GM10266 (cell line): ENCODE data around the gene PGAM5.
"Not testable (repeated sequence)": the region's sequence is repeated elsewhere in the genome, so short reads cannot be mapped to it uniquely, and the experiment has no call there.

Experiments
- DNase-seq: peaks from one replicate; pipeline ENCODE4 v3.0.0; 2012; ENCODE audit errors: extremely low spot score
- TF ChIP-seq, protein P1 (sequence below): IDR thresholded peaks from 2 replicates; pipeline ENCODE4 v1.5.1; 2012; ENCODE audit warnings: mild to moderate bottlenecking, low read depth; ENCODE audit not compliant: control insufficient read depth, insufficient read depth; ENCODE audit errors: missing control alignments

The PGAM5 gene

DNA sequence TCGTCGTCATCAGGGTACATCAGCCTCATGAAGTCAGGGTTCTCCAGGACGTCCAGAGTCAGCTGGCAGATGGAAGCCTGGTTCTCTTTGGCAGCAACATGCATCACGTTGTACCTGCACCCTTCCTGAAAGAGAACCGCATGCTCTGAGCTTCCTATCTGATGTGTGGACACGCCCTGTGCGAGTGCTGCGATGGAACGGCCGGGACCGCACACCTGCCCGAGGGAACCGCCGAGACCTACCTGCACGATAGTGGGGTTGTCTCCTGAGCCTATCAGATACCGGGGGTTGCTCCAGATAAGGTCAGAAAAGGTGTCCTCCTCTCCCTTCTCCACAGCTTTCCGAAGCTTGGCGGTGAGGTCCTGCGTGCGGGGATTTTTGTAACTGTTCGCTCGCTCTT is 37.3 kb downstream of the PGAM5 start:
- no peak for DNase-seq
- TF ChIP-seq, protein P1, sequence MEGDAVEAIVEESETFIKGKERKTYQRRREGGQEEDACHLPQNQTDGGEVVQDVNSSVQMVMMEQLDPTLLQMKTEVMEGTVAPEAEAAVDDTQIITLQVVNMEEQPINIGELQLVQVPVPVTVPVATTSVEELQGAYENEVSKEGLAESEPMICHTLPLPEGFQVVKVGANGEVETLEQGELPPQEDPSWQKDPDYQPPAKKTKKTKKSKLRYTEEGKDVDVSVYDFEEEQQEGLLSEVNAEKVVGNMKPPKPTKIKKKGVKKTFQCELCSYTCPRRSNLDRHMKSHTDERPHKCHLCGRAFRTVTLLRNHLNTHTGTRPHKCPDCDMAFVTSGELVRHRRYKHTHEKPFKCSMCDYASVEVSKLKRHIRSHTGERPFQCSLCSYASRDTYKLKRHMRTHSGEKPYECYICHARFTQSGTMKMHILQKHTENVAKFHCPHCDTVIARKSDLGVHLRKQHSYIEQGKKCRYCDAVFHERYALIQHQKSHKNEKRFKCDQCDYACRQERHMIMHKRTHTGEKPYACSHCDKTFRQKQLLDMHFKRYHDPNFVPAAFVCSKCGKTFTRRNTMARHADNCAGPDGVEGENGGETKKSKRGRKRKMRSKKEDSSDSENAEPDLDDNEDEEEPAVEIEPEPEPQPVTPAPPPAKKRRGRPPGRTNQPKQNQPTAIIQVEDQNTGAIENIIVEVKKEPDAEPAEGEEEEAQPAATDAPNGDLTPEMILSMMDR: no peak

DNA sequence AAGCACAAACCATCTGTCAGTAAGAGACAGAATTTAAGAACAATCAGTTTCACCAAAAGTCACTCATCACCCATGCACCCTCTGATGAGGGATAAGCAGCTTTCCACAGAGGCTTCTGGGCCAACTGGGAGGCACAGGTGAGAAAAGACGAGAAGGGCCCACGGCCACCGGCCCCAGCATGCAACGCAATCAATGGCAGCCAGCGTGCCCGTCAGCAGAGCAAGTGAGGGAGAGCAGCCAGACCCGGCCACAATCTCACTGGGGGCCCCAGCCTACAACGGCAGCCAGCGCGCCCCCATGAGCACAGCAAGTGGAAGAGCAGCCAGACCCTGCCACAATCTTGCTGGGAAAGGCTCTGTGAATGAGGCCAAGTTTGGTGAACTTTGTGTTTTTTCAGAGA is 37.7 kb downstream of the PGAM5 start:
- TF ChIP-seq, protein P1: no peak
- DNase-seq: no peak

DNA sequence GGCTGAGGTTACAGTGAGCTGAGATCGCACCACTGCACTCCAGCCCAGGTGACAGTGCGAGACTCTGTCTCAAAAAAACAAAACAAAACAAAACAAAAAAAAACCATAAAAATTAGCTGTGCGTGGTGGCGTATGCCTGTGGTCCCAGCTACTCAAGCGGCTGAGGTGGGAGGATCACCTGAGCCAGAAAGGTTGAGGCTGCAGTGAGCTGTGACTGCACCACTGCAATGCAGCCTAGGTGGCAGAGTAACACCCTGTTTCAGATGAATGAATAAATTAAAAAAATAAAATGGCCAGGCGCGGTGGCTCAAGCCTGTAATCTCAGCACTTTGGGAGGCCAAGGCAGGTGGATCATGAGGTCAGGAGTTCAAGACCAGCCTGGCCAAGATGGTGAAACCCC is 43.0 kb downstream of the PGAM5 start:
- not testable (repeated sequence) for DNase-seq

DNA sequence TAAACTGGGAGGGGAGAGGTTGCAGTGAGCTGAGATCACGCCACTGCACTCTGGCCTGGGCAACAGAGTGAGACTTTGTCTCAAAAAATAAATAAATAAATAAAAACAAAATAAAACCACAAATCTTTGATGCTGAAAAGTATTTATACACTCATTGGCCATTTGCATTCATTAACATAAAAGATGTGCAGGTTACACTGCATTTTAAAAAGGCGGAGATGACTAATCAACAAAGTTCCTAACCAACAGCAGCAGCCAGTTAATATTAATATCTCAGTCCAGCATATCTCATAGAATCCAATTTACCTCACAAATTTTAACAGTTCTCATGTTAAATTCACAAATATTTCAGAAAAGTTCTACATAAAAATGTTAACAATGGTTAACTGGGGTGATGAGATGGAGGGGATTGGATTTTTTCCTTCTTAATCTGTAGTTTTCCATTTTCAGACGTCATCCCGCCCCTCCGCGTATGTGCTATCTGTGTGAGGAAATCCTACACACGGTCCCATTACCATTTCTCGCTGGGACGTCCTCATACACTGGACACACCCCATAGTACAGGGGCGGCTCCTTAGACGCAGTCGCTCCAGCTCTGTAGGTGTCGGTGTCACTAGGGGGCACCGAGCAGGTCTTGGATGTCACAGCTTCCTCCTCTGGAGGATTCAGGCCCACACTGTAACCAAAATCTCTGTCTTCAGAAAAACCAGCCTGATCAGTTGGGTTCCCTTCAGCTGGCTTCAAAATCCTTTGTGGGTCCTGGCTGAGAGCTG is 43.7 kb downstream of the PGAM5 start:
- no peak for DNase-seq
- TF ChIP-seq, protein P1: no peak

DNA sequence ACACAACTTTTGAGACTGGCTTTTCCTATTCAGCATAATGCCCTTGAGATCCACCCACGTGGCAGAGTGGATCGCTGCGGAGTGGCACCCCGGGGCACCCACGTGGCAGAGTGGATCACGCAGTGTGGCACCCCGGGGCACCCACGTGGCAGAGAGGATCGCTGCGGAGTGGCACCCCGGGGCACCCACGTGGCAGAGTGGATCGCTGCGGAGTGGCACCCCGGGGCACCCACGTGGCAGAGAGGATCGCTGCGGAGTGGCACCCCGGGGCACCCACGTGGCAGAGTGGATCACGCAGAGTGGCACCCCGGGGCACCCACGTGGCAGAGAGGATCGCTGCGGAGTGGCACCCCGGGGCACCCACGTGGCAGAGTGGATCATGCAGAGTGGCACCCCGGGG is 48.2 kb downstream of the PGAM5 start:
- not testable (repeated sequence) for DNase-seq

DNA sequence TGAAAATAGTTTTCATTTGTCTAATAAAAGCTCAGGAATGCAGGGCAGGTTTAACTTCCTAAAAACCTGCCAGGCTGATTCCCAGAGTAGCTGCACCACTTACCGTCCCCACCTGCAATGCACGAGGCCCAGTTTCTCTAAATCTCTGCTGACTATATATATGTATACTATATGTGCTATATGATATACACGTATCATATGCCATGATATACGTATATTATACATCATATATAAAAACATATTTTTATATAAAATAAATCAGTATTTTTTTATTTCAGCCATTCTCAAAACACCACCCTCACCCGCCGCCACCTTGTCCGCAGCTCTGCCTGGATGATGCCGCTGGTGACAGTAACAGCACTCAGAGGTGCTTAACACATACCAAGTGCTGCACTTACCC is 48.7 kb downstream of the PGAM5 start:
- DNase-seq: no peak
- TF ChIP-seq, protein P1: no peak

DNA sequence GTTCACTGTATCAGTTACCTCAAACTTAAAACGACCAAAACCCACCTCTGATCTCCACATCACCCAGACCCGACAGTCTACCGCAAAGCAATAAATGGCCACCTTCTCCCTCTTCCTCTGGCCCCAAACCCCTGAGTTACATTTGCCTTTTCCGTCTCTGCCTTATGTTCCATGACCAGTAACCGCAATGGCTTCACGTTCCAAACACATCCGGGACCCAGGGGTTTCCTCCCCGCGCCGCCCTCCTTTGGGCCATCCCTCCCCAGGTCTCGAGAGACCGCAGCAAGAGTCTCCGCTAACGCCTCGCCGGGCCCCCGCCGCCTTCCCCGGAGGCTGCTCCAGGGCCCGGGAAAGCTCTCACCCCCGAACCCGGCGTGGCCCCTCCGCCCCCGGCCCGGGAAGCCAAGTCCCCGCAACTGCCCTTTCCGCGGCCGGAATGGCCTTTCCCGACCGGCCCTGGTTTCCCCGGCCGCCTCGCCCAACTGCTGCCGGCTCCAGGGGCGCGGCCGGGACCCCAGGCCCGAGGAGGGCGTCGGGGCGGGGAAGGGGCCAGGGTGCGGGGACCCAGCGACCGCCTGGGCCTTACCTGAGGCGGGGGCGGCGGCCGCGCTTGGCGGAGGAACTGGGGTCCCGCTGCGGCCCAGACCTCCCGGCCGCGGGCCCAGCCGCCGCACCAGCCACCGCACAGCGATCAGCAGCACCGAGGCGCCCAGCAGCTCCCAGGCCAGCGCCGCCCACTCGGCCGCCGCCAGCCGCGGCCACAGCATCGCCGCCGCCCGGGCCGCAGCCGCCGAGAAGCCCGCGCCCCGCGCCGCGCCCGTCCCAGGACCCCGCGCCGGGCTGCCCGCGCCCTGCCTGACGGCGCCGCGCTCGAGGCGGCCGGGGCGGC is 50.6 kb downstream of the PGAM5 start, which contains the start of gene ANKLE2:
Gene ANKLE2, minus strand, starts transcription at position 801 of the 889 bp plus-strand sequence. Its CDS starts 34 bp downstream, at position 767.
- TF ChIP-seq, protein P1: no peak
- DNase-seq: peak; percentile 73
